Smooth muscle cell (in vitro differentiated cells): ENCODE measurements around the gene DUOX2. TPM values are rescaled to one million over a fixed set of nuclear protein-coding genes. Genes with fewer than 3 reads are reported as not detected.

Source experiments
- DNase-seq: peaks from one replicate; lab custom pipeline; 2025; ENCODE audit not compliant: unreplicated experiment; lab: John Stamatoyannopoulos, UW
- H2AFZ ChIP-seq: fragments of 200-600 bp; sonication (generic); 2 replicates; pipeline ENCODE4 v1.6.0; 2016; ENCODE audit warnings: antibody characterized with exemption, low read depth, mild to moderate bottlenecking
- H3F3A ChIP-seq: fragments of 200-600 bp; sonication (generic); 2 replicates; pipeline ENCODE4 v1.6.0; 2017; ENCODE audit warnings: antibody characterized with exemption, low read depth
- H3K27ac ChIP-seq: fragments of 200-600 bp; sonication (generic); 2 replicates; pipeline ENCODE4 v1.5.1; 2016; ENCODE audit warnings: low read depth, mild to moderate bottlenecking
- H3K27me3 ChIP-seq: fragments of 200-600 bp; sonication (generic); 2 replicates; pipeline ENCODE4 v1.6.1; 2016; ENCODE audit warnings: low read depth, mild to moderate bottlenecking
- H3K36me3 ChIP-seq: fragments of 200-600 bp; sonication (generic); 2 replicates; pipeline ENCODE4 v1.5.1; 2016; ENCODE audit warnings: low read depth
- H3K4me1 ChIP-seq: fragments of 200-600 bp; sonication (generic); 2 replicates; pipeline ENCODE4 v1.5.1; 2016; ENCODE audit warnings: low read depth
- H3K4me2 ChIP-seq: fragments of 200-600 bp; sonication (generic); 2 replicates; pipeline ENCODE4 v1.6.0; 2016; ENCODE audit warnings: mild to moderate bottlenecking
- H3K4me3 ChIP-seq: fragments of 200-600 bp; sonication (generic); 2 replicates; pipeline ENCODE4 v1.5.1; 2016; ENCODE audit warnings: mild to moderate bottlenecking
- H3K79me2 ChIP-seq: fragments of 200-600 bp; sonication (generic); 2 replicates; pipeline ENCODE4 v1.6.0; 2016; ENCODE audit warnings: low read depth, mild to moderate bottlenecking
- H3K9ac ChIP-seq: fragments of 200-600 bp; sonication (generic); 2 replicates; pipeline ENCODE4 v1.6.0; 2016; ENCODE audit warnings: low read depth
- H3K9me3 ChIP-seq: fragments of 200-600 bp; sonication (generic); replicated peaks from 2 replicates; pipeline ENCODE4 v1.5.1; 2016; ENCODE audit warnings: low read depth
- H4K20me1 ChIP-seq: fragments of 200-600 bp; sonication (generic); 2 replicates; pipeline ENCODE4 v1.6.0; 2016; ENCODE audit warnings: low read depth
- WGBS: methylation state at CpG from one replicate; pipeline ENCODE4 v1.1.7; 2016; ENCODE audit warnings: low lambda C conversion rate; 5-methylcytosine and 5-hydroxymethylcytosine counted together
- polyA plus RNA-seq: library from polyadenylated mRNA; unstranded; fragments of >200 nt; fragmentation: Nextera tagmentation; extraction: Ambion mirVana; gene quantifications from 2 replicates; pipeline ENCODE4 v1.2.1, GENCODE V29; 2016
- total RNA-seq: library from RNA; depleted of rRNA; stranded (reverse); fragments of >200 nt; gene quantifications from 2 replicates; pipeline ENCODE4 v1.2.3, GENCODE V29; 2014
- TF ChIP-seq, protein P1 (sequence below): fragments of 200-600 bp; sonication (generic); IDR thresholded peaks from 2 replicates; pipeline ENCODE4 v1.5.1; 2017; ENCODE audit warnings: borderline replicate concordance, mild to moderate bottlenecking, antibody characterized with exemption; ENCODE audit not compliant: insufficient read depth, poor library complexity, severe bottlenecking

DUOX2 gene
- total and polyA plus RNA-seq, 2 experiments from 2014 or later = 0.34 to 1.4 TPM

GRCh38 chr15:45140557-45141250 is 26.7 kb upstream of the DUOX2 start:
- H3K27me3 ChIP-seq = peaks cover 15% of the 10 kb centered on the region

DNA sequence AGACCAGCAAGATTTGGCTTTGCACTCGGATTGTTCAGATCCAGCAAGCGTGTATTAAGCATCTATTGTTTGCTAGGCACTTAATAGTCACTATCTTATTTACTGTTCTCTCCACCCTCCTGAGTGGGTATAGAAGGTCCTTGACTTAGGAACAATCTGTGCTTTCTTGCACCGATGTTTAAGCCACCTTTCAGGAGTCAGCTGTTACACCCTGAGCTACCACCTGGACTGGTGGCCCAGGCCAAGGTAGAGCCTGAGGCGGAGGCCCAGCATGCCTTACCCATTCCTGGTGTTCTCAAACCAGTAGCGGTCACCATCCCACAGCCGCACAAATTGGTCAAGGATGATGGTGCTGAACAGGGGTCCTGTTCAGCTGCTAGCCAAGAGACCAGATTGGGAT is 25.8 kb upstream of the DUOX2 start:
- no peak overlapping the region for H3K4me3 ChIP-seq
- TF ChIP-seq, protein P1, sequence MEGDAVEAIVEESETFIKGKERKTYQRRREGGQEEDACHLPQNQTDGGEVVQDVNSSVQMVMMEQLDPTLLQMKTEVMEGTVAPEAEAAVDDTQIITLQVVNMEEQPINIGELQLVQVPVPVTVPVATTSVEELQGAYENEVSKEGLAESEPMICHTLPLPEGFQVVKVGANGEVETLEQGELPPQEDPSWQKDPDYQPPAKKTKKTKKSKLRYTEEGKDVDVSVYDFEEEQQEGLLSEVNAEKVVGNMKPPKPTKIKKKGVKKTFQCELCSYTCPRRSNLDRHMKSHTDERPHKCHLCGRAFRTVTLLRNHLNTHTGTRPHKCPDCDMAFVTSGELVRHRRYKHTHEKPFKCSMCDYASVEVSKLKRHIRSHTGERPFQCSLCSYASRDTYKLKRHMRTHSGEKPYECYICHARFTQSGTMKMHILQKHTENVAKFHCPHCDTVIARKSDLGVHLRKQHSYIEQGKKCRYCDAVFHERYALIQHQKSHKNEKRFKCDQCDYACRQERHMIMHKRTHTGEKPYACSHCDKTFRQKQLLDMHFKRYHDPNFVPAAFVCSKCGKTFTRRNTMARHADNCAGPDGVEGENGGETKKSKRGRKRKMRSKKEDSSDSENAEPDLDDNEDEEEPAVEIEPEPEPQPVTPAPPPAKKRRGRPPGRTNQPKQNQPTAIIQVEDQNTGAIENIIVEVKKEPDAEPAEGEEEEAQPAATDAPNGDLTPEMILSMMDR = no peak
- H4K20me1 ChIP-seq = no peaks in the 10 kb centered on the region
- no peak for DNase-seq
- no peak overlapping the region for H3K27ac ChIP-seq
- no peaks in the 10 kb centered on the region for H3K4me1 ChIP-seq
- H3K4me2 ChIP-seq = no peak overlapping the region
- no peak overlapping the region for H2AFZ ChIP-seq
- H3K79me2 ChIP-seq = no peaks in the 10 kb centered on the region
- H3F3A ChIP-seq = no peaks in the 10 kb centered on the region
- H3K36me3 ChIP-seq = no peaks in the 10 kb centered on the region
- 95% methylated on average over 6 of the region's 6 CpGs for WGBS
- no peak overlapping the region for H3K9ac ChIP-seq
- H3K9me3 ChIP-seq = no peaks in the 10 kb centered on the region
- H3K27me3 ChIP-seq = peaks cover 22% of the 10 kb centered on the region

More at GRCh38 chr15:45140557-45141250, 26.7 kb upstream of the DUOX2 start:
- Histone ChIP-seq H3K4me2 (no peak overlapping the region), H2AFZ (no peak overlapping the region), H3K9me3 (no peaks in the 10 kb centered on the region), H3F3A (no peaks in the 10 kb centered on the region), H3K79me2 (no peaks in the 10 kb centered on the region), H3K27ac (no peak overlapping the region), H3K4me3 (no peak overlapping the region), H3K9ac (no peak overlapping the region), H3K4me1 (no peaks in the 10 kb centered on the region), H4K20me1 (no peaks in the 10 kb centered on the region), H3K36me3 (no peaks in the 10 kb centered on the region)
- TF ChIP-seq, protein P1 = no peak
- no peak for DNase-seq
- 97% methylated on average over 10 of the region's 10 CpGs for WGBS

GRCh38 chr15:45138814-45139765 is 25.1 kb upstream of the DUOX2 start:
- Histone ChIP-seq H3K27me3 (peaks cover 29% of the 10 kb centered on the region), H3K36me3 (no peaks in the 10 kb centered on the region), H2AFZ (no peak overlapping the region), H4K20me1 (no peaks in the 10 kb centered on the region), H3K79me2 (no peaks in the 10 kb centered on the region), H3K4me1 (no peaks in the 10 kb centered on the region), H3F3A (no peaks in the 10 kb centered on the region), H3K9me3 (no peaks in the 10 kb centered on the region), H3K27ac (no peak overlapping the region), H3K9ac (no peak overlapping the region), H3K4me3 (no peak overlapping the region), H3K4me2 (no peak overlapping the region)
- WGBS = 88% methylated on average over 12 of the region's 12 CpGs
- TF ChIP-seq, protein P1 = no peak
- DNase-seq = no peak
